Measurements from ENCODE around the gene PDCD1.
"Not testable (repeated sequence)": the region's sequence is repeated elsewhere in the genome, so short reads cannot be mapped to it uniquely, and the experiment has no call there.

PDCD1 gene

GRCh38 chr2:241877197-241877685 is 18.5 kb upstream of the PDCD1 start:
- no peak for DNase-seq

GRCh38 chr2:241876528-241877196 is 18.0 kb upstream of the PDCD1 start:
- DNase-seq: no peak

GRCh38 chr2:241875754-241876527 is 17.2 kb upstream of the PDCD1 start:
- DNase-seq: not testable (repeated sequence)

- DNase-seq: no peak
Measured at GRCh38 chr2:241874277-241874925, 15.7 kb upstream of the PDCD1 start.

- DNase-seq: no peak
Measured at GRCh38 chr2:241873803-241874110, 15.1 kb upstream of the PDCD1 start.

GRCh38 chr2:241873081-241873802 is 14.5 kb upstream of the PDCD1 start:
- DNase-seq: no peak

- no peak for DNase-seq
Measured at GRCh38 chr2:241872313-241872642, 13.6 kb upstream of the PDCD1 start.

- DNase-seq: no peak
Measured at GRCh38 chr2:241871538-241872312, 13.0 kb upstream of the PDCD1 start.

- DNase-seq: no peak
Measured at GRCh38 chr2:241870611-241871537, 12.2 kb upstream of the PDCD1 start.

GRCh38 chr2:241870081-241870541 is 11.4 kb upstream of the PDCD1 start:
- no peak for DNase-seq

- no peak for DNase-seq
Measured at GRCh38 chr2:241869087-241869961, 10.6 kb upstream of the PDCD1 start, which contains the start of gene RTP5. TSS of gene RTP5 (plus strand) at chr2:241869729. CDS start at chr2:241869757, 28 bp downstream.

GRCh38 chr2:241868661-241869081 is 10.0 kb upstream of the PDCD1 start:
- DNase-seq: no peak

GRCh38 chr2:241867776-241868420 is 9.2 kb upstream of the PDCD1 start:
- no peak for DNase-seq

GRCh38 chr2:241866790-241867645 is 8.3 kb upstream of the PDCD1 start:
- no peak for DNase-seq

GRCh38 chr2:241865957-241866789 is 7.5 kb upstream of the PDCD1 start:
- DNase-seq: peak; percentile 28

- no peak for DNase-seq
Measured at GRCh38 chr2:241865416-241865956, 6.8 kb upstream of the PDCD1 start.

GRCh38 chr2:241864850-241865213 is 6.1 kb upstream of the PDCD1 start:
- no peak for DNase-seq

All from midbrain (tissue), 1 donor.